Thoracic aorta endothelial cell (primary cell): ENCODE measurements around the gene ZNF735. TPM values are rescaled to one million over a fixed set of nuclear protein-coding genes. Genes with fewer than 3 reads are reported as not detected.

ENCODE experiments used
- total RNA-seq: library from RNA; depleted of rRNA; stranded (reverse); fragments of >200 nt; gene quantifications from 2 replicates; pipeline ENCODE4 v1.2.3, GENCODE V29; 2012

The ZNF735 gene
- total RNA-seq = not detected in 2 replicates

DNA sequence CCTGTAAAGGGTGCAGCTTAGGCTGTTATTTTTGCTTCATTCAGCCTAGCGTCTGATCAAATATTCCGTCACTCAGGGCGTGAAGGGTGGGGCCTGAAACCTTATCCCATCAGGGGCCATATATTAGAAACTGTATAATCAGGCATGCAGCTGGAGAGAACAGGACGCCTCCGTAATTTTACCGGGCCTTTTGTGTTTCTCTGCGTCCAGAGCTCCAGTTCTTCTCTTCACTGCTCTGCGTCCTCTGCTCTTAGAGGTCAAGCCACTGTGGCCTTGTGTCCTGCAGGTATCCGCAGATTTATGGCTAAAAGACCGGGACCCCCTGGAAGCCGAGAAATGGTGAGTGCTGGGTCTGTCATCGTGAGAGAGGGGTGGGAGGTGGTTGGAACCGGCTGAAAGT is at the start of gene ZNF735:
TSS of gene ZNF735 (plus strand) at position 301 of the 400 bp plus-strand sequence. CDS start at position 301, 0 bp downstream.

DNA sequence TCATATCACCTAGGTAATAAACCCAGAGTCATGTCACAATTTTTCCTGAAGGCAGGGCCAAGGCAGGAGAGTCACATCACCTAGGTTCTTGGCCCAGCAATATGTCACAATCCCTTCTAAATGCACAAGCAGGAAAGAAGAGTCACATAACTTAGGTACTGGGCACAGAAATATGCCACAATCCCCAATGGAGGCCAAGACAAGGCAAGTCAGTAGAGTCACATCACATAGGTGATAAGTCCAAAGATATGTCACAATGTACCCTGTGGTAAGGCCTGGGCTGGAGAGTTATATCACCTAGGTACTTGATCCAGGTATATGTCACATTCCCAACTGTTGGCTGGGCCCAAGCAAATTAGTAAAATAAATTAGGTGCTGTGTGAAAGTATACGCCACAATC is 21.2 kb downstream of the ZNF735 start, which contains the start of gene ZNF679:
TSS of gene ZNF679 (plus strand) at position 301 of the 400 bp plus-strand sequence. CDS start 20,644 bp downstream, outside the sequence.

Other genes starting within 250 kb of the ZNF735 start
- gene ZNF722, start 208.4 kb upstream of the ZNF735 start, total RNA-seq = not detected in 2 replicates
- gene ZNF727, start 161.8 kb upstream of the ZNF735 start, total RNA-seq = 0.07 TPM in 1 of 2 replicates, not detected in the other
- not detected in 2 replicates for gene ZNF679, start 21.3 kb downstream of the ZNF735 start, total RNA-seq
- 9.0 and 11.7 TPM in 2 replicates for gene ZNF736, start 106.8 kb downstream of the ZNF735 start, total RNA-seq